Measurements from ENCODE around the gene RPS6KL1.

RPS6KL1 gene

DNA sequence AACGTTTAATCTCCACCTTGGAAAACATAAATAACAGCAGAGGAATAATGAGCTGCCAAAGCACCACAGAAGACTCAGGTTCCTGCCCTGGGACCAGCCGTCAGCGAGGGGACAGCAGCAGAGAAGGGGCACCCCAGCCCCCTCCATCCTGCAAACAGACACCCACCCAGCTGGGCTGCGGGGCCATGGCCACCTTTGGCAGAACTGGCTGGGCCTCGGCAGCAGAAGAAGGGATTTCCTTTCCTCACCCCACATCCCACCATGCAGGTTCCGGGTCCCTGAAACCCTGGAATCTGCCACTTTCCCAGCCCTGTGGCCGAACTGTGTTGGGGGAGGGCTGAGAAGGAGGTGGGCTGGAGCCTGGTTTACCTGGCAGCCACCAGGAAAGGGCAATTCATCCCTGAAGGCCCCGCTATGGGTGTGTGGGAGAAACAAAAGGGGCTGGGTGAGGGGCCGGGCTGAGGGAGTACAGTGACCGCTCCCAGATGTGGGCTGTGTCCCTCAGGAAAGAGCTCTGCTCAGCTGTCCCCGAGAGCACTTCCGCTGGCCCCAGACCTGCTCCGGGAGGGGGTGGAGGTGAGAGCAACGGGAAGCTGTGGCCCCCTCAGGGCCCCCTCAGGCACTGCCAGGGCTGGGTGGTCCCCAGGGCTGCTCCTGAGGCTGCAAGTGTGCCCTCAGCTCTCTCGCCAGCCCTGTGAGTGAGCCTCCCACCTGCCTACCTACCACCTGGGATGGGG lies 28.6 kb upstream of the RPS6KL1 start:
- Histone ChIP-seq H3K9ac (ENCODE audit: low read depth, low read length) (no peak overlapping the region), H3K4me3 (ENCODE audit: low read depth in 1 of 2, low read length in 2 of 2) (no peak overlapping the region), H3K36me3 (ENCODE audit: insufficient read depth, low read length) (no peaks in the 10 kb centered on the region), H3K4me2 (ENCODE audit: insufficient read depth, low read length) (no peak overlapping the region), H4K20me1 (ENCODE audit: insufficient read depth, low read length) (no peaks in the 10 kb centered on the region), H3K9me3 (ENCODE audit: insufficient read depth, low read length, severe bottlenecking) (no peaks in the 10 kb centered on the region), H3K27me3 (ENCODE audit: insufficient read depth, low read length, poor library complexity) (no peaks in the 10 kb centered on the region), H3K27ac (ENCODE audit: low read length) (no peak overlapping the region), H3K4me1 (ENCODE audit: insufficient read depth, low read length) (no peaks in the 10 kb centered on the region), H2AFZ (ENCODE audit: low read depth, low read length) (no peak overlapping the region), H3K79me2 (ENCODE audit: insufficient read depth, low read length) (no peaks in the 10 kb centered on the region)
- DNase-seq (no peak), ATAC-seq (ENCODE audit: insufficient read depth, low read depth) (no peak)
- TF ChIP-seq EZH2 (IDR thresholded peaks at IDR 0.05; ENCODE audit: borderline replicate concordance, low read depth, low read length, severe bottlenecking) = no peak
- no peak for TF ChIP-seq CTCF (IDR thresholded peaks at IDR 0.05; ENCODE audit: borderline replicate concordance, extremely low read depth, low read length, poor library complexity, severe bottlenecking)

- Histone ChIP-seq H3K4me3 (ENCODE audit: low read depth in 1 of 2, low read length in 2 of 2) (no peak overlapping the region), H3K4me2 (ENCODE audit: insufficient read depth, low read length) (no peak overlapping the region), H3K27ac (ENCODE audit: low read length) (no peak overlapping the region), H3K9ac (ENCODE audit: low read depth, low read length) (no peak overlapping the region), H3K9me3 (ENCODE audit: insufficient read depth, low read length, severe bottlenecking) (no peaks in the 10 kb centered on the region), H3K36me3 (ENCODE audit: insufficient read depth, low read length) (no peaks in the 10 kb centered on the region), H2AFZ (ENCODE audit: low read depth, low read length) (no peak overlapping the region), H3K4me1 (ENCODE audit: insufficient read depth, low read length) (no peaks in the 10 kb centered on the region), H4K20me1 (ENCODE audit: insufficient read depth, low read length) (no peaks in the 10 kb centered on the region), H3K27me3 (ENCODE audit: insufficient read depth, low read length, poor library complexity) (no peaks in the 10 kb centered on the region), H3K79me2 (ENCODE audit: insufficient read depth, low read length) (no peaks in the 10 kb centered on the region)
- DNase-seq (no peak), ATAC-seq (ENCODE audit: insufficient read depth, low read depth) (no peak)
- TF ChIP-seq CTCF (IDR thresholded peaks at IDR 0.05; ENCODE audit: borderline replicate concordance, extremely low read depth, low read length, poor library complexity, severe bottlenecking) = no peak
- TF ChIP-seq EZH2 (IDR thresholded peaks at IDR 0.05; ENCODE audit: borderline replicate concordance, low read depth, low read length, severe bottlenecking) = no peak
These were observed 27.9 kb upstream of the RPS6KL1 start for GRCh38 chr14:74950795-74951442.

DNA sequence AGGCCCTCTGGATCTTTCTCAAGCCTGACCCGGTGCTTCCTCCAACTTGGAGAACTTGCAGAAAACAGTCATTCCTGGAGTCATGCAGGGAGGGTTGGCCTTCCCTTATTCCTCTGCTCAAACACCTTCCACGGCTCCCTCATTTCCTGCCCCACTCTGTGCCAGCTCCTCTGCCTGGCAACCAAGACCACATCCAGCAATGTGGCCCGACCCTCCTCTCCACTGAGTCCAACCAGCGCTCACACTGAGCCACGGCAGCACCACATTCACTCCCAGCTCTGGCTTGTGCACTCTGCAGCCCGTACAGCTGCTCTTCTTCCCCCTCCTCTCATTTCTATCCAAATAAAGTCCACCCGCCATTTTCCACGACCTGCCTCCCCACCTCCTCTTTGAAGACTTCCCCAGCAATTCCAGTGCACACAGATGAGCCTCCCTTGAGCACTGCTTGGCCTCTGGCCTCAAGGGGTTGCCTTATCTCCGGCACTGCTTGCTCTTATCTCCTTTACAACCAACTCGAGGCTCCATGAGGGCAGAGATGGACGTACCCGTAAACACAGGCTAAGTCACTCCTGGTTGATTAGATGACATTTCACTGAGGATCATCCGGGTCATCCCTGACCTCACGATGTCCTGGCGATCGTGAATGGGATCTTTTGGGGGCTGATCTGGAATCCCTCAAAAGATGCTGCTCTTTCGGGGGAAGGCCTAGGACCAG lies 27.0 kb upstream of the RPS6KL1 start:
- Histone ChIP-seq H3K9ac (ENCODE audit: low read depth, low read length) (no peak overlapping the region), H3K36me3 (ENCODE audit: insufficient read depth, low read length) (no peaks in the 10 kb centered on the region), H3K4me2 (ENCODE audit: insufficient read depth, low read length) (no peak overlapping the region), H4K20me1 (ENCODE audit: insufficient read depth, low read length) (no peaks in the 10 kb centered on the region), H2AFZ (ENCODE audit: low read depth, low read length) (no peak overlapping the region), H3K27me3 (ENCODE audit: insufficient read depth, low read length, poor library complexity) (no peaks in the 10 kb centered on the region), H3K27ac (ENCODE audit: low read length) (no peak overlapping the region), H3K79me2 (ENCODE audit: insufficient read depth, low read length) (no peaks in the 10 kb centered on the region), H3K9me3 (ENCODE audit: insufficient read depth, low read length, severe bottlenecking) (no peaks in the 10 kb centered on the region), H3K4me3 (ENCODE audit: low read depth in 1 of 2, low read length in 2 of 2) (no peak overlapping the region), H3K4me1 (ENCODE audit: insufficient read depth, low read length) (no peaks in the 10 kb centered on the region)
- no peak for DNase-seq
- no peak for TF ChIP-seq CTCF (IDR thresholded peaks at IDR 0.05; ENCODE audit: borderline replicate concordance, extremely low read depth, low read length, poor library complexity, severe bottlenecking)
- TF ChIP-seq EZH2 (IDR thresholded peaks at IDR 0.05; ENCODE audit: borderline replicate concordance, low read depth, low read length, severe bottlenecking) = no peak
- ATAC-seq (ENCODE audit: insufficient read depth, low read depth) = no peak

Data from DND-41 (cell line).